Glutamatergic neuron (in vitro differentiated cells): ENCODE results near the gene TRMT10B. TPM values are rescaled to one million over a fixed set of nuclear protein-coding genes. Genes with fewer than 3 reads are reported as not detected.

ENCODE experiments used
- DNase-seq: peaks from one replicate; pipeline ENCODE4 v3.0.0; 2022
- H3K27ac Mint-ChIP-seq: one replicate; pipeline ENCODE4 v1.8.0; 2020; ENCODE audit warnings: mild to moderate bottlenecking, mixed read lengths, inconsistent platforms; ENCODE audit not compliant: unreplicated experiment
- H3K27me3 Mint-ChIP-seq: one replicate; pipeline ENCODE4 v1.8.0; 2020; ENCODE audit warnings: mild to moderate bottlenecking, moderate library complexity, mixed read lengths, inconsistent platforms; ENCODE audit not compliant: unreplicated experiment
- H3K36me3 Mint-ChIP-seq: one replicate; pipeline ENCODE4 v1.8.0; 2020; ENCODE audit warnings: mild to moderate bottlenecking, mixed read lengths, inconsistent platforms; ENCODE audit not compliant: unreplicated experiment
- H3K4me1 Mint-ChIP-seq: one replicate; pipeline ENCODE4 v1.8.0; 2020; ENCODE audit warnings: mild to moderate bottlenecking, low read depth, mixed read lengths, inconsistent platforms; ENCODE audit not compliant: unreplicated experiment
- H3K4me3 Mint-ChIP-seq: one replicate; pipeline ENCODE4 v1.8.0; 2020; ENCODE audit warnings: mild to moderate bottlenecking, mixed read lengths, inconsistent platforms; ENCODE audit not compliant: unreplicated experiment
- H3K9me3 Mint-ChIP-seq: one replicate; pipeline ENCODE4 v1.8.0; 2020; ENCODE audit warnings: mild to moderate bottlenecking, moderate library complexity, mixed read lengths, inconsistent platforms; ENCODE audit not compliant: unreplicated experiment
- total RNA-seq: library from RNA; stranded (reverse); fragmentation: NEBNext Ultra II Directional; extraction: Animal tissue kit (Norgen Biotek cat#: 25700); gene quantifications from one replicate; pipeline ENCODE4 v1.2.1, GENCODE V29; 2021; ENCODE audit not compliant: unreplicated experiment
- TF ChIP-seq, protein P1 (sequence below): fragments of 200-600 bp; sonication (generic); IDR thresholded peaks from one replicate; pipeline ENCODE4 v1.5.0; 2021; ENCODE audit not compliant: partially characterized antibody, unreplicated experiment

The TRMT10B gene
- total RNA-seq, 1 donor from 2014 or later = 8.8 TPM

DNA sequence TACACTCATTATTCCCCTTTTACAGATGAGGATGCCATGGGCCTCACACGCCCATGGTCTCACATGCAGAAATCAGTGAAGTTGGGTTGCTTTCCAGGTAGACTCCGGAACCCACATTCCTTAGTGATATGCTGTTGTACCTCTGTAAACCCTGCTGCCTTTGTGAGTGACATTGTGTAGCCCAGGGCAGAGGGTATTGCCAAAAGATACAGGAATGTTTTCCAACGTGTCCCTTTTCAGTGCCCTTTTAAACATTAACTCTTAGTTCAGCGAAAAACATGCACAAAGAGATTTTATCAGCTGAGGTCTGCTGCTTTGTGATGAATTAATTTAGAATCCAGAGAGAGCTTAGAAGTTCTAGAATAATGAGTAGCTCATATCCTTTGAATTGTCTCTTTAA is 38.3 kb upstream of the TRMT10B start:
- peaks cover 7% of the 10 kb centered on the region for H3K9me3 Mint-ChIP-seq
- DNase-seq = no peak
- no peak overlapping the region for H3K27ac Mint-ChIP-seq
- TF ChIP-seq, protein P1, sequence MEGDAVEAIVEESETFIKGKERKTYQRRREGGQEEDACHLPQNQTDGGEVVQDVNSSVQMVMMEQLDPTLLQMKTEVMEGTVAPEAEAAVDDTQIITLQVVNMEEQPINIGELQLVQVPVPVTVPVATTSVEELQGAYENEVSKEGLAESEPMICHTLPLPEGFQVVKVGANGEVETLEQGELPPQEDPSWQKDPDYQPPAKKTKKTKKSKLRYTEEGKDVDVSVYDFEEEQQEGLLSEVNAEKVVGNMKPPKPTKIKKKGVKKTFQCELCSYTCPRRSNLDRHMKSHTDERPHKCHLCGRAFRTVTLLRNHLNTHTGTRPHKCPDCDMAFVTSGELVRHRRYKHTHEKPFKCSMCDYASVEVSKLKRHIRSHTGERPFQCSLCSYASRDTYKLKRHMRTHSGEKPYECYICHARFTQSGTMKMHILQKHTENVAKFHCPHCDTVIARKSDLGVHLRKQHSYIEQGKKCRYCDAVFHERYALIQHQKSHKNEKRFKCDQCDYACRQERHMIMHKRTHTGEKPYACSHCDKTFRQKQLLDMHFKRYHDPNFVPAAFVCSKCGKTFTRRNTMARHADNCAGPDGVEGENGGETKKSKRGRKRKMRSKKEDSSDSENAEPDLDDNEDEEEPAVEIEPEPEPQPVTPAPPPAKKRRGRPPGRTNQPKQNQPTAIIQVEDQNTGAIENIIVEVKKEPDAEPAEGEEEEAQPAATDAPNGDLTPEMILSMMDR = no peak
- H3K27me3 Mint-ChIP-seq = peaks cover 3% of the 10 kb centered on the region
- H3K4me3 Mint-ChIP-seq = no peak overlapping the region
- no peaks in the 10 kb centered on the region for H3K4me1 Mint-ChIP-seq
- peaks cover 5% of the 10 kb centered on the region for H3K36me3 Mint-ChIP-seq

DNA sequence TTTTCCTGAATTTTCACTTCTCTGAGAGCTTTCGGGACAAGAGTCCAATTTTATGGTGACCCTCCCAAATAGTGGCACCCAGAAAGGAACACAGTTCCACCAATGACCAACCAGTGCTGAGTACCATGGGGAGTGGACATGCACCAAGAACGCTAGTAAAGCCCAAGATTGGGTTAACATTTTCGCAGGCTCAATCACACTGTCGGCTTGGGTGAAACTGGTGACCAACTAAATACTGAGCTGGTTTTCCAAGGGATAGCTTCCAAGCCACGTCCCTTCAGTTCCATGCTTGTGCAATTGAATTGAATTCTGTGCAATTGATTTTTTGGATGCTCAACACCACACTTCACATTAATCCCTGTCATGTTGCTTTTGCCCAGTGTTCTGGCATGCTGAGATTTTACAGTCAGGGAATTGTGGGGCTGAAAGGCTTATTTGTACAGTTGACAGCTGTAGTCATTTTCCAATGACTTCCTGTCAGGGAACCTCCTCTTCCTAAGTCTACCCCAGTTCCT is 37.6 kb upstream of the TRMT10B start:
- H3K27ac Mint-ChIP-seq = no peak overlapping the region
- H3K4me1 Mint-ChIP-seq = no peaks in the 10 kb centered on the region
- DNase-seq = no peak
- TF ChIP-seq, protein P1 = no peak
- peaks cover 5% of the 10 kb centered on the region for H3K36me3 Mint-ChIP-seq
- peaks cover 7% of the 10 kb centered on the region for H3K9me3 Mint-ChIP-seq
- no peak overlapping the region for H3K4me3 Mint-ChIP-seq
- H3K27me3 Mint-ChIP-seq = peaks cover 3% of the 10 kb centered on the region

DNA sequence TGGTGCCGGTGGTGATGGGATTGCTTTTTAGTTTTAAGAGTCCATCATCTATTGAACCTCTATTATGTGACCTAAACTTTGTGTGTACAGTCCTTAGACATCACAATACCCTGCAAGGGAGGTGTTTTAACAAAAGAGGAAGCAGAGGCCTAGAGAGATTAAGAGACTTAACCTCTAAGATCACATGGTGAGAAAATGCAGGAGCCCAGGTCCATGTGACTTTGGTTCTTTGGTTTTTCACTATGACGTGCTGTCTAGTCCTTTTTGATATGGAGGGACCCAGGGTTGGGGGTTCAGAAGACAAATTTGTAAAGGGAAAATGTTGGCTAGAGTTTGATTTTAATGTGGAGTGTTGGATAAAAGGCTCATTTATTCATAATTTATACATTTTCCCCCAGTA is 34.1 kb upstream of the TRMT10B start:
- Mint-ChIP-seq H3K36me3 (peaks cover 8% of the 10 kb centered on the region), H3K4me3 (no peak overlapping the region), H3K4me1 (no peaks in the 10 kb centered on the region), H3K27me3 (peaks cover 3% of the 10 kb centered on the region), H3K27ac (no peak overlapping the region), H3K9me3 (peaks cover 7% of the 10 kb centered on the region)
- TF ChIP-seq, protein P1 = no peak
- DNase-seq = no peak

DNA sequence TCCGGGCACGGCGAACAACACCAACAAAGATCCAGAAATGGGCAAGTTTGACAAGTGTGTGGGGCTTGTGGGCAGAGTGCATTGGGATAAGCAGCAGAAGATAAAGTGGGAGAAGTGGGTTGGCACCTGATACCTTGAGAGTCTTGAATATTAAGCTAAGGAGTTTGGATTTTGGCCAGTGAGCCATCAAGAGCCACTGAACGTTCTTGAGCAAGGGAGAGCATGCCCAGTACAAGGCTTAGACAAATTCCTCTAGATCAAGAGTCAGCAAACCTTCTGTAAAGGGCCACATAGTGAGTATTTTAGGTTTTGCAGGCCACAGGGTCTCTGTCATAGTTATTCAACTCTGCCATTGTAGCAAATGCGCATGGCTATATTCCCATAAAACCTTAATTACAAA is 26.6 kb upstream of the TRMT10B start:
- TF ChIP-seq, protein P1 = no peak
- Mint-ChIP-seq H3K36me3 (peaks cover 21% of the 10 kb centered on the region), H3K9me3 (peaks cover 10% of the 10 kb centered on the region), H3K27ac (no peak overlapping the region), H3K4me1 (peaks cover 13% of the 10 kb centered on the region), H3K4me3 (no peak overlapping the region), H3K27me3 (peaks cover 2% of the 10 kb centered on the region)
- DNase-seq = no peak

DNA sequence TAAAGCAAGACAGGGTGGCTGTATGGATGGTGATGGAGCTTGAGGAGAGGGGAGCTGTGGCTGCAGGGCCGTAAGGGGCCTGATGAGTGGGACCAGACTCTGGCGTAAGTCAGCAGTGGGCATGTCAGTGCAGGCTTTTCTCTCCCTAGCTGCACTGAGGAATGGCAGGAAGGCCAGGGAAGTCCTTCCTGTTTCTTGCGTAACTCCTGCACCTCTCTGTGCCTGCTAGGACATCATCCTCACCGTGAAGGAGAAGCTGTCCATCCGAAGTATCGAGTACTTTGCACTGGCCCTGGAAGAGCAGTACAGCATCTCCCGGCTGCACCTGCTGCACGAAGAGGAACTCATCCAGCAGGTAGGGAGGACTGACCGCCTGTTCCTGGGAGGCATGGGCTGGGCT is 24.1 kb upstream of the TRMT10B start:
- TF ChIP-seq, protein P1 = no peak
- peaks cover 20% of the 10 kb centered on the region for H3K9me3 Mint-ChIP-seq
- no peak overlapping the region for H3K4me3 Mint-ChIP-seq
- H3K27ac Mint-ChIP-seq = no peak overlapping the region
- H3K27me3 Mint-ChIP-seq = peaks cover 6% of the 10 kb centered on the region
- H3K36me3 Mint-ChIP-seq = peaks cover 18% of the 10 kb centered on the region
- H3K4me1 Mint-ChIP-seq = peaks cover 38% of the 10 kb centered on the region
- no peak for DNase-seq
